ENCODE results near the gene GPR101. TPM values are rescaled to one million over a fixed set of nuclear protein-coding genes. Genes with fewer than 3 reads are reported as not detected.

GPR101 gene, protein sequence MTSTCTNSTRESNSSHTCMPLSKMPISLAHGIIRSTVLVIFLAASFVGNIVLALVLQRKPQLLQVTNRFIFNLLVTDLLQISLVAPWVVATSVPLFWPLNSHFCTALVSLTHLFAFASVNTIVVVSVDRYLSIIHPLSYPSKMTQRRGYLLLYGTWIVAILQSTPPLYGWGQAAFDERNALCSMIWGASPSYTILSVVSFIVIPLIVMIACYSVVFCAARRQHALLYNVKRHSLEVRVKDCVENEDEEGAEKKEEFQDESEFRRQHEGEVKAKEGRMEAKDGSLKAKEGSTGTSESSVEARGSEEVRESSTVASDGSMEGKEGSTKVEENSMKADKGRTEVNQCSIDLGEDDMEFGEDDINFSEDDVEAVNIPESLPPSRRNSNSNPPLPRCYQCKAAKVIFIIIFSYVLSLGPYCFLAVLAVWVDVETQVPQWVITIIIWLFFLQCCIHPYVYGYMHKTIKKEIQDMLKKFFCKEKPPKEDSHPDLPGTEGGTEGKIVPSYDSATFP
- under 1 TPM in 2 of 6 donors, not detected in 4; 0.24 to 0.25 TPM for polyA plus RNA-seq (ENCODE audit: low read depth in 6 of 6)

DNA sequence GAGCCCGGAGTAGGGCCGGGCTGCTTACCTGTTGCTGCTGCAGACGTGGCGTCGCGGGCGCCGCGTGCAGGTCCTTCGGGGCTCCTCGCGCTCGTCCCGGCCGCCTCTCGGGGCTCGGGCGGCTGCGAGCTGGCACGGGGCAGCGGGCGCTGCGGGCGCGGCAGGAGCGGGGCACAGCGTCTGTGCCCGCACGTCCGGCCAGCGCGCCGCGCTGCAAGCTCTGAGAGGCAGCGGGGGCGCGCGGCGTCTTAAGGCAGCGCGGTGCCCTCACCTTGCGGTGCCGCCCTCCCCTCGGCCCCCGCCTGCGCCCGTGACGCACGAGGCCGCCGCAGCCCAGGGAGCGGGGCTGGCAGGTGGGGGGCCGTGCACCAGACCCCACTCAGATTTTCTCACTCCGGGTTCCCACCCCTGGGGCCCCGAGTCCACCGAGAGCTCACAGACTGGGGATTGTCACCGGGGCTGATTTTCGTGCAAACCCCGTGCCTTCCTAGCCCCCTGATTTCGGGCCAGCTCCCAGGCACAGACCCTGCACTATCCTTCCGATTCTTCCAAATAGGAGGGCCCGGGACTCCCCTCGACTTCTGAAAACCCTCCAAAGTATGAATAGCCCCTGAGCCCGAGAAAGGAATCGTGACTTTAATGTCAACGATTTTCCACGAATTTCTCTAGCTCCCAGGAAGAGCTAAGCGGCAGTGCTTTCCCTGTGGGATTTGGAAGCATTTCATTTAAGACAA is at the start of gene GPR101:
GPR101 (minus strand) TSS at position 222 of the 734 bp plus-strand sequence. CDS start 2,321 bp downstream, outside the sequence.
- Mint-ChIP-seq H3K27me3 (peaks cover 22 to 27% (median 25%) of the 10 kb centered on the region in 3 donors), H3K4me3 (peak within 1 kb of the TSS; percentile 17 to 67 (median 41))
- no peak for DNase-seq

DNA sequence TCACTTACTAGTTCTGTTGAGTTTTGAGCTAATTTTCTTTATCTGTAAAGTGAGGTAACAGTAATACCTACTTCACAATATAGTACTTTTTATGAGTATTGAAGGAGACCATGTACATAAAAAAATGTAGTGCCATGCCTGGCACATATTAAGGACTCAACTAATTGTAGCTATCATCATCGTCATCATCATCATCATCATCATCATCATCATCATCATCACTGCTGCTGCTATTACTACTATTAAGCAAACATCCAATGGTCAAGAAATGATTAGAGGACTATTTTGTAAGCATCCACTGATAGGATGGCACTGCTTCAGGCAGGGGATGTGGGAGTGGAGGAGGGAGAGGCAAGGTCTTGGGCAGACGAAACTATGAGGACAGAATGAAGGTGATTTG is 47.4 kb upstream of the GPR101 start:
- Mint-ChIP-seq H3K4me3 (no peak overlapping the region), H3K9me3 (peaks cover 0 to 8% (median 0%) of the 10 kb centered on the region in 7 donors), H3K27ac (no peak overlapping the region), H3K27me3 (peaks cover 0 to 19% (median 0%) of the 10 kb centered on the region in 3 donors), H3K36me3 (no peaks in the 10 kb centered on the region), H3K4me1 (no peaks in the 10 kb centered on the region)
- DNase-seq (no peak), ATAC-seq (ENCODE audit: low read depth in 2 of 2) (no peak)

More for the DNA sequence above, at the start of gene GPR101:
- Mint-ChIP-seq H3K27ac (peak within 1 kb of the TSS in 1 of 6 donors; percentile 78), H3K9me3 (peaks cover 0 to 5% (median 2%) of the 10 kb centered on the region in 7 donors), H3K36me3 (peaks cover 0 to 8% of the 10 kb centered on the region in 2 donors), H3K4me1 (peaks cover 6 to 11% (median 7%) of the 10 kb centered on the region in 3 donors)
- peak in 1 of 2 donors; percentile 26 for ATAC-seq (ENCODE audit: low read depth in 2 of 2)

DNA sequence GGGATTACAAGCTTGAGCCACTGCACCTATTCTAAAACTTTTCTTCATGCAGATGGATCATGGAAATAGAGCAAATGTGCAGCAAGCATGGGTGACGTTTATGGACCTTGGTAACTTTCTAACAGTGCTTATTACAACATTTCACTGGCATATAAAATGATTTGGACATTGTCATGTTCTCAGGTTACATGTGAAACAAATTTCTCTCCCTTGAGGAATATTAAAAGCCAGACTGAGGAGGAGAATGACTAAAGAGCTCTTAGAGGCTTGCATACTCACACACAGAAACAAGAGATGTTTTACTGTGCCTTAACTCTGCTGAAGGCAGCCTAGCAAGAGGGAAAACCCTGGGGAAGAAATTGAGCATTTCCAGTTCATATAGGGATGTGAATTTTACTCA is 38.6 kb upstream of the GPR101 start:
- ATAC-seq (ENCODE audit: low read depth in 2 of 2) (no peak), DNase-seq (no peak)
- H3K36me3 Mint-ChIP-seq, result no peaks in the 10 kb centered on the region
- H3K9me3 Mint-ChIP-seq, result peaks cover 0 to 8% (median 0%) of the 10 kb centered on the region in 7 donors
- H3K4me3 Mint-ChIP-seq, result no peak overlapping the region
- H3K27ac Mint-ChIP-seq, result no peak overlapping the region
- H3K27me3 Mint-ChIP-seq, result no peaks in the 10 kb centered on the region
- H3K4me1 Mint-ChIP-seq, result no peaks in the 10 kb centered on the region

DNA sequence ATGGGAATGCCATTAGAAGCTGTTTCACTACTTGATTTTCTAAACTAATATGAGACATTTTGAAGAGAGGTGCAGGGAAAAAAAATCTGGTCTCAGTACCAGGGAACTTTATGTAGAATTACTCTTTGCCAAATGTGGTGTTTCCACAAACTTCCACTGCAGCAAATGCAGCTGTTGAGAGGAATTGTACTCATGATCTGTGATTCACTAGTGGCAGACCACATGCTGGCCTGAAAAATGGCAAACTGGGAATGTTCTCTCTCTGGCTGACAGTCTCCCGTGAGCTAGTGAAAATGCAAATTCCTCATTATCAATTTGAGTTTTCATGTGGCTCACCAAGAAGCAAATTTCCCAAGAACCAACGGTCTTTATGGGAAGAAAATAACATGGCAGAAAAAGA is 37.8 kb upstream of the GPR101 start:
- Mint-ChIP-seq H3K36me3 (no peaks in the 10 kb centered on the region), H3K27me3 (no peaks in the 10 kb centered on the region), H3K4me3 (no peak overlapping the region), H3K4me1 (no peaks in the 10 kb centered on the region), H3K9me3 (peaks cover 0 to 7% (median 0%) of the 10 kb centered on the region in 7 donors), H3K27ac (no peak overlapping the region)
- no peak for ATAC-seq (ENCODE audit: low read depth in 2 of 2)
- no peak for DNase-seq

DNA sequence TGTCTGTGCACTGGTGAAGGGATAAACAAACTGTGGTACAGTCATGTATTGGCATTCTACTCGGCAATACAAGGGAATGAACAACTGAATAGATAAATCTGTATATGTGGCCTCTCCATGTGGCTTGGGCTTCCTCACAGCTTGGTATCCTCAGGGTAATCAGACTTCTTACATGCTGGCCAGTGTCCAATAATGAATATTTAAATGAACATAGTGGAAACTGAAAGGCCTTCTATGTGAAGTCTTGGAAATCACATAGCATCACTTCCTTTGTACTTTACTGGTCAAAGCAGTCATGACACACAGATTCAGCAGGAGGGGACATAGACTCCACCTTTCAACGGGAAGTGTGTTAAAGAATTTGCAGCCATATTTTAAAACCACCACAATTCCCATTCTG is 33.4 kb upstream of the GPR101 start:
- no peaks in the 10 kb centered on the region for H3K36me3 Mint-ChIP-seq
- no peak overlapping the region for H3K27ac Mint-ChIP-seq
- peaks cover 0 to 2% (median 0%) of the 10 kb centered on the region in 7 donors for H3K9me3 Mint-ChIP-seq
- H3K4me3 Mint-ChIP-seq, result no peak overlapping the region
- no peaks in the 10 kb centered on the region for H3K4me1 Mint-ChIP-seq
- H3K27me3 Mint-ChIP-seq, result peaks cover 9 to 10% (median 9%) of the 10 kb centered on the region in 3 donors
- no peak for ATAC-seq (ENCODE audit: low read depth in 2 of 2)
- no peak for DNase-seq

DNA sequence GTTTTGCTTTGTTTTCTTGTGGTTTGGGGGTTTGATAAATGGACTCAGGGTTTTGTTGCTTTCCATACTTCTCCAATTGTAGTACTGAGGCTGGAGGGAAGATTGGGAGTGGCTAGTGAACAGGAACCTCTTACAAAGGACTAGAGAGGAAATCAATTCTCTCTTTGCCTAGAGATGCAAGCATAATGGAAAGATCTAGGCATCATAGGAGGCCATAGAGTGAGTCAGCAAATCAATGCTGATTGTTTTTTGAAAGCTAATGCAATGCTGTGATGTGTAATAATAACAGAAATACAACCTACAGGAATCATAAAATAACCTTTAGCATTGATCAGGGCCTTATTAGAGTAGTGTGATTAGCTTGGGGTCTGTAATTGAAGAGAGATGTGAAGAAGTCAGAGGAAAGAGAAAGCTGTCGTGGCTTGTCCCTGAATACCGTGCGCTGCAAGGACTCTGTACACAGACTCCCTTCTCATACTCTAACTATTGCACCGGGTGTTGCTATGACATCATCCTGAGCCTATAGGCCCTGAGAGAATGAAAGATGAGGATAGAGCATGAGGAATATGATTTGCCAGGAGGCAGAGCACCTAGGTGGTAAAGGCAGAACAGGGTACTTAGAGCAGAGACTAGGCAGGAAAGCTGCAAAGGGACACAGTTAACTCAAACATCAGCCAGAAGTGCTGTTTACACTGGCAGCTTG is 29.3 kb upstream of the GPR101 start:
- Mint-ChIP-seq H3K27me3 (peaks cover 9 to 13% (median 9%) of the 10 kb centered on the region in 3 donors), H3K9me3 (no peaks in the 10 kb centered on the region), H3K4me1 (no peaks in the 10 kb centered on the region), H3K27ac (peak overlapping the region in 1 of 6 donors; percentile 9), H3K36me3 (no peaks in the 10 kb centered on the region), H3K4me3 (no peak overlapping the region)
- ATAC-seq (ENCODE audit: low read depth in 2 of 2) (no peak), DNase-seq (no peak)

DNA sequence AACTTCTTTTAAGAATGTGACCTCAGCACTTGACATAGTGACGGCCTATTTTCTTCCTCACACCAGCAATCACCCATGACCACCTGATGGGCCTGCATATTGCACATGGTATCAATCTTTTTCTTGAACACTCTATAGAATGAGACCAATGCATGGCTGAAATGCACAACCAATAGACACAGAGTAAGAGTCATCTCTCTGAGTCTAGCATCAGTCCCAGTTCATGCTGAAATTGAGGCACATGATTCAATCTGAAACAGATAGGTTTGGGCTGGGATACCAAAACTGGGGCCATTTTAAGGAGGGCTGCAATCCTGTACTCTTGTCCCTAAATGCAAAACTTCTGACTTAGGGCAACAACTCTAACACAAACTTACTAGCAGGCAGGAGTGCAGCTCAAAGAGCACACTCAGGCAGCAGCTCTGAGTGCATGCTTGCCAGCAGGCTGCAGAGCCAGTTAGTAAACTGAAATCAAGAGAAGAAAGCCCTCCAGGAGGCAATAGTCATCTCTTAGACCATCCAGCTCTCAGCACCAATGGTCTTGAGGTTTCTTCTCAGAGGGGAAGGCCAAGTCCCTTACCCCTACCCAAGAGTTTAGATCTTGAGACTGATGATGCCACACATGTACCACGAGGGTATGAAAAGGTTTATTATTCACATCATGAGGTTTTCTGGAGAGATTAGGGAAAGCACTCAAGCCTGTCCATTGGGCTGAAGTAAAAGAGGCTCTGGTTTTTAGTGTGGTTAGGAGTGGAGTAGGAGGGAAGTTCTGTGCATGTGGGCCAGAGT is 24.7 kb upstream of the GPR101 start:
- ATAC-seq (ENCODE audit: low read depth in 2 of 2) (no peak), DNase-seq (no peak)
- H3K36me3 Mint-ChIP-seq, result no peaks in the 10 kb centered on the region
- H3K27me3 Mint-ChIP-seq, result peaks cover 22 to 33% (median 31%) of the 10 kb centered on the region in 3 donors
- no peak overlapping the region for H3K27ac Mint-ChIP-seq
- no peak overlapping the region for H3K4me3 Mint-ChIP-seq
- H3K4me1 Mint-ChIP-seq, result no peaks in the 10 kb centered on the region
- H3K9me3 Mint-ChIP-seq, result no peaks in the 10 kb centered on the region

DNA sequence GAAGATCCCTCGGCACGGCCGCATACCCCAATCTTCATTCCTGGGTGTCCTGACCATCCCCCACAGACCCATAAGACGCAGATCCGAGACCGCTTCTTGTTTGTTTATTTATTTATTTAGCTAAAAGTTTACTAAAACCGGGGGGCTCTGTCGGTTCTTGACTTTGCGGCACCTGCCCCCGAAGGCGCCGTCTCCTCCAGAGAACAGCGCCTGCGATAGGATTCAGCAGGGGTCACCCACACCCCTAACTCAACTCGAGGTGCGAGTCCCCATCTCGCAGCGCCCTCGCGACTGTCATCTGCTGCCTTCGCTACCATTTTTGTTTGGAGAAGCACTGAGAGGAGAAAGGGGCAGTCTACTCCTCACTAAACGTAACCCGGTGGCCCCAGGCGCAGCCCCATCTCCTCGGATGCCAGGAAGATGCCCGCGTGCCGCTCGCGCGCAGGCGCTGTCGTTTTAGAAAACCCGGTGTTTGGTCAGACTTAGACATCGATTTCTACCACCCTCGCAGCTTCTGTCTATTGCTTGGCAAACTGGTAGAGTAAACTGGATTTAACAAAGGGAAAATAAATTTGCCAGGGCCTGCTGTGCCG is 18.9 kb upstream of the GPR101 start:
- Mint-ChIP-seq H3K36me3 (no peaks in the 10 kb centered on the region), H3K27ac (peak overlapping the region in 3 of 6 donors; percentile 5 to 70 (median 37)), H3K4me3 (peak overlapping the region; percentile 75 to 93 (median 88)), H3K27me3 (peaks cover 35 to 54% (median 40%) of the 10 kb centered on the region in 3 donors), H3K9me3 (no peaks in the 10 kb centered on the region), H3K4me1 (peaks cover 3 to 17% (median 9%) of the 10 kb centered on the region in 3 donors)
- no peak for DNase-seq
- peak; percentile 29 to 38 for ATAC-seq (ENCODE audit: low read depth in 2 of 2)

DNA sequence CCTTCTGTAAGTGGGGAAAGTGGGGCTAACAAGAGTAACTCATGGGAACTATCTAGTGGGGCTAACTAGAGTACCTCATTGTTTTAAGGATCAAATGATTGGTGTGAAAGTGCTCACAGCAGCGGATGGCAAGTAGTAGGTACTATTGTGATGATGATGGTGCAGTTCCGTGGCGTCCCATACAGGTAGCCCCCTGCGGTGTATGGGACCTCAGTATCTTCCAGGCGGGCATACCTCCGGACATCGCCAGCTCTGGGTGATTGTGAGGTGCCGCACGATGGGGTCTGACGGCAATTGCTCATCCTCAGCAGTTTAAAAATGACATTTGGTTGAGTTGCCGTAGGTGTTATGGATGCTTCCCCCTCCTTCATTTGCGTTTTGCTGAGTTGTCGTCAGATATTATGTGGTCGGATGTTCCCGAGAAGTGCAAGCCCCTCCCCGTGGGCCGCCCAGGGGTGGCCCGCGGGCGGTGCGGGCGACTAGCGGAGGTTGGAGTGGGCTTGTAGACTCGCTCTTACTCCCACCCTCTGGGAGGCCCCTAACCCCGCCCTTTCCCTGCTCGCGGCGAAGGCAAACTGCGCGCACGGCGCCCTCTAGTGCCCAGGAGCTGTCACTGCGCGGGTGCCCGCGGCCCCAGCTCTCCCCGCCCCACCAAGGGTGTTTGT is 18.3 kb upstream of the GPR101 start:
- H3K27me3 Mint-ChIP-seq, result peaks cover 35 to 56% (median 42%) of the 10 kb centered on the region in 3 donors

DNA sequence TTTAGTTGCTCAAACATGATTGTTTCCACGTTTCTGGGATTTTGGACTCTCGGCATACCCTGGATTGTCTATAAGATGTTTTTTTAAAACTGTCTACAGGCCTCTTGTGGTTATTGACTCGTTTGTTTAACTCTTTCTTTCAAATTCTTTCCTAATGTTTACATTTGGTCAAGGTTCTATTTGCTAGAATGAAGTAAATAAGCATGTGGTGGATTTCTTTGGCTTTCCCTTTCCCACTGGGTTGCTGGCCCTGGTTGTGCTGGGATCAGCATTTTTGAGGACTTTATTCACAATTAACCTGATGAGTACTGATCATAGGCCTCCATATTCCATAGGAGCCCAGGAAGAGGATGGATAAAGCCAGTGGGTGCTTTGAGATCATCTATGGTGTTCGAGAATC is 11.1 kb upstream of the GPR101 start:
- no peak for DNase-seq
- H3K4me3 Mint-ChIP-seq, result no peak overlapping the region
- H3K9me3 Mint-ChIP-seq, result peaks cover 0 to 7% (median 0%) of the 10 kb centered on the region in 7 donors
- ATAC-seq (ENCODE audit: low read depth in 2 of 2), result no peak
- H3K27ac Mint-ChIP-seq, result no peak overlapping the region
- no peaks in the 10 kb centered on the region for H3K4me1 Mint-ChIP-seq
- H3K27me3 Mint-ChIP-seq, result peaks cover 21 to 28% (median 21%) of the 10 kb centered on the region in 3 donors
- no peaks in the 10 kb centered on the region for H3K36me3 Mint-ChIP-seq

More for the DNA sequence above, 18.3 kb upstream of the GPR101 start:
- H3K36me3 Mint-ChIP-seq, result no peaks in the 10 kb centered on the region
- H3K27ac Mint-ChIP-seq, result peak overlapping the region in 3 of 6 donors; percentile 5 to 47 (median 37)
- H3K9me3 Mint-ChIP-seq, result no peaks in the 10 kb centered on the region
- ATAC-seq (ENCODE audit: low read depth in 2 of 2) (peak; percentile 85), DNase-seq (peak; percentile 68)
- H3K4me1 Mint-ChIP-seq, result peaks cover 3 to 17% (median 9%) of the 10 kb centered on the region in 3 donors
- H3K4me3 Mint-ChIP-seq, result peak overlapping the region; percentile 75 to 93 (median 88)

DNA sequence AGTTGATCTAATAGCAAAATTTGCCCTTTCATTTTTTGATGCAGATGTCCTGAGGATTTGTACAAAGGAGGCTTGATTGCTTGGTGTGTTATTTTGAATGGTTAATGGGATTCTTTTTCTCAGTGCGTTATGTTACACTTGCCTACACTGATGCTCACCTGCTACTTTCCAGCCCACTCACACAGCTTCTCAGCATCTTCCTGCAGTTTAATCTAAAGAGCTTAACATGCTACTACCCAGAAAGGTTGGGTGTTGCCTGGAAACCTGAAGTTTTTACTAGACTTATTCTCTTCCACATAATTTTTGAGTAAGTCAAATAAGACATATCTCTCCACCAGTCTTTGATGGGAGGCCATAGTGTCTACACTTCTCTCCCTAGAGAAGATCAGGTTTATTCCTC is 9.9 kb upstream of the GPR101 start:
- Mint-ChIP-seq H3K27me3 (peaks cover 16 to 27% (median 25%) of the 10 kb centered on the region in 3 donors), H3K36me3 (no peaks in the 10 kb centered on the region), H3K4me3 (no peak overlapping the region), H3K9me3 (peaks cover 0 to 7% (median 0%) of the 10 kb centered on the region in 7 donors), H3K27ac (no peak overlapping the region), H3K4me1 (no peaks in the 10 kb centered on the region)
- DNase-seq (no peak), ATAC-seq (ENCODE audit: low read depth in 2 of 2) (no peak)
